SK-N-SH (cell line): ENCODE data around the gene MALRD1. TPM values are rescaled to one million over a fixed set of nuclear protein-coding genes. Genes with fewer than 3 reads are reported as not detected.

Source experiments
- CTCF ChIA-PET: fragments of 300-600, 350-600 bp; formaldehyde crosslinking; extraction: SDS; loops from one replicate; lab custom pipeline; 2021; lab: Yijun Ruan, JAX
- POLR2A ChIA-PET: fragments of 350-600 bp; sonication (Branson Sonifier 250); formaldehyde crosslinking; extraction: SDS; loops from one replicate; lab custom pipeline; 2020; ENCODE audit warnings: antibody characterized with exemption, inconsistent platforms; lab: Yijun Ruan, JAX
- DNase-seq: peaks from one replicate; pipeline ENCODE4 v3.0.0; 2012
- H2AFZ ChIP-seq: fragments of 200-600 bp; sonication (generic); 2 replicates; pipeline ENCODE4 v1.8.1; 2016; ENCODE audit warnings: antibody characterized with exemption, mild to moderate bottlenecking, low read depth
- H3F3A ChIP-seq: fragments of 200-600 bp; sonication (generic); replicated peaks from 2 replicates; pipeline ENCODE3; 2016; ENCODE audit warnings: antibody characterized with exemption, mild to moderate bottlenecking; ENCODE audit not compliant: insufficient read depth
- H3K27ac ChIP-seq, 2 experiments: fragments of 200-500 bp in 1 of 2; fragments of 200-600 bp in 1 of 2; sonication (Bioruptor generic) in 1 of 2; sonication (generic), shearing (Covaris generic) in 1 of 2; 2 replicates each; pipeline versions ENCODE4 v1.5.1 to v1.6.1; 2014 to 2016; ENCODE audit warnings: low read depth in 2 of 2, inconsistent platforms in 1 of 2, low read length in 1 of 2, mild to moderate bottlenecking in 1 of 2, mixed read lengths in 1 of 2
- H3K27me3 ChIP-seq: fragments of 200-600 bp; sonication (generic), shearing (Covaris generic); 2 replicates; pipeline ENCODE4 v1.6.1; 2016; ENCODE audit warnings: mixed run types; ENCODE audit not compliant: insufficient read depth
- H3K36me3 ChIP-seq, 2 experiments: fragments of 200-500 bp in 1 of 2; fragments of 200-600 bp in 1 of 2; sonication (Bioruptor generic) in 1 of 2; sonication (generic) in 1 of 2; replicated peaks in 1 of 2; 2 replicates each; pipeline versions ENCODE3 to v1.5.1; 2014 to 2016; ENCODE audit warnings: low read length in 1 of 2, mild to moderate bottlenecking in 1 of 2; ENCODE audit not compliant: insufficient read depth in 2 of 2, control insufficient read depth in 1 of 2
- H3K4me1 ChIP-seq, 2 experiments: fragments of 200-500 bp in 1 of 2; fragments of 200-600 bp in 1 of 2; sonication (Bioruptor generic) in 1 of 2; sonication (generic), shearing (Covaris generic) in 1 of 2; 2 replicates each; pipeline versions ENCODE4 v1.5.1 to v1.6.1; 2014 to 2016; ENCODE audit warnings: low read depth in 1 of 2, low read length in 1 of 2, mixed run types in 1 of 2; ENCODE audit not compliant: insufficient read depth in 2 of 2, control insufficient read depth in 1 of 2
- H3K4me2 ChIP-seq: fragments of 200-600 bp; sonication (generic), shearing (Covaris generic); 2 replicates; pipeline ENCODE4 v1.6.1; 2017; ENCODE audit warnings: mixed run types
- H3K4me3 ChIP-seq, 2 experiments: fragments of 200-500 bp in 1 of 2; fragments of 200-600 bp in 1 of 2; sonication (Bioruptor generic) in 1 of 2; sonication (generic), shearing (Covaris generic) in 1 of 2; 2 replicates each; pipeline versions ENCODE4 v1.5.1 to v1.8.1; 2014 to 2016; ENCODE audit warnings: low read depth in 2 of 2, inconsistent platforms in 1 of 2, low read length in 1 of 2, mild to moderate bottlenecking in 1 of 2, mixed read lengths in 1 of 2, moderate library complexity in 1 of 2
- H3K79me2 ChIP-seq: fragments of 200-600 bp; sonication (generic); 2 replicates; pipeline ENCODE4 v1.8.1; 2017; ENCODE audit warnings: mild to moderate bottlenecking; ENCODE audit not compliant: insufficient read depth
- H3K9ac ChIP-seq: fragments of 200-600 bp; sonication (generic); 2 replicates; pipeline ENCODE4 v1.6.1; 2017; ENCODE audit warnings: mixed run types
- H3K9me2 ChIP-seq: fragments of 200-600 bp; sonication (generic); 2 replicates; pipeline ENCODE4 v1.6.1; 2017; ENCODE audit warnings: mixed run types
- H3K9me3 ChIP-seq: fragments of 200-600 bp; sonication (generic); 2 replicates; pipeline ENCODE4 v1.6.1; 2017; ENCODE audit warnings: mixed run types, mild to moderate bottlenecking, moderate library complexity
- H4K20me1 ChIP-seq: fragments of 200-600 bp; sonication (generic); 2 replicates; pipeline ENCODE4 v1.6.1; 2017; ENCODE audit warnings: mild to moderate bottlenecking, mixed run types; ENCODE audit not compliant: insufficient read depth
- CHD2 ChIP-seq: fragments of 150-350 bp; IDR thresholded peaks from 2 replicates; pipeline ENCODE4 v1.6.1; 2018; ENCODE audit warnings: low read length; ENCODE audit not compliant: partially characterized antibody
- ELF1 ChIP-seq: IDR thresholded peaks from 2 replicates; pipeline ENCODE4 v1.4.0; 2012
- FOXJ3 ChIP-seq: sonication (generic); formaldehyde crosslinking; IDR thresholded peaks from 2 replicates; pipeline ENCODE4 v1.5.1; 2020; ENCODE audit warnings: mild to moderate bottlenecking, missing genetic modification reagents
- FOXM1 ChIP-seq: IDR thresholded peaks from 2 replicates; pipeline ENCODE4 v1.4.0; 2012; ENCODE audit warnings: low read depth, mild to moderate bottlenecking
- GATA2 ChIP-seq: sonication (generic); formaldehyde crosslinking; IDR thresholded peaks from 2 replicates; pipeline ENCODE4 v1.5.0; 2020; ENCODE audit warnings: mild to moderate bottlenecking, missing genetic modification reagents
- MEF2A ChIP-seq: IDR thresholded peaks from 2 replicates; pipeline ENCODE4 v1.4.0; 2012; ENCODE audit warnings: low read depth, borderline replicate concordance
- MXI1 ChIP-seq: IDR thresholded peaks from 2 replicates; pipeline ENCODE4 v1.6.1; 2012; ENCODE audit warnings: mild to moderate bottlenecking, low read depth, low read length, improper control_type of control experiment
- NFIC ChIP-seq: IDR thresholded peaks from 2 replicates; pipeline ENCODE4 v1.4.0; 2012; ENCODE audit warnings: borderline replicate concordance
- NRF1 ChIP-seq: IDR thresholded peaks from 2 replicates; pipeline ENCODE4 v1.6.1; 2012; ENCODE audit warnings: low read depth, mild to moderate bottlenecking, low read length
- POLR2AphosphoS5 ChIP-seq: IDR thresholded peaks from 2 replicates; pipeline ENCODE4 v1.6.1; 2012; ENCODE audit warnings: low read depth, low read length
- RCOR1 ChIP-seq: fragments of 150-350 bp; IDR thresholded peaks from 2 replicates; pipeline ENCODE4 v1.6.1; 2017; ENCODE audit warnings: antibody characterized with exemption, low read length
- REST ChIP-seq: IDR thresholded peaks from 2 replicates; pipeline ENCODE4 v1.6.1; 2012; ENCODE audit warnings: mild to moderate bottlenecking, low read depth, low read length, moderate library complexity
- RXRA ChIP-seq: IDR thresholded peaks from 2 replicates; pipeline ENCODE4 v1.4.0; 2012; ENCODE audit warnings: low read depth, mild to moderate bottlenecking, borderline replicate concordance
- SIN3A ChIP-seq: IDR thresholded peaks from 2 replicates; pipeline ENCODE4 v1.6.1; 2012; ENCODE audit warnings: low read depth, mild to moderate bottlenecking, low read length, moderate library complexity, borderline replicate concordance
- SMC3 ChIP-seq: IDR thresholded peaks from 2 replicates; pipeline ENCODE4 v1.6.1; 2012; ENCODE audit warnings: low read depth, low read length, improper control_type of control experiment
- TAF1 ChIP-seq: IDR thresholded peaks from 2 replicates; pipeline ENCODE4 v1.6.1; 2012; ENCODE audit warnings: low read depth, mild to moderate bottlenecking, low read length, moderate library complexity, borderline replicate concordance
- TCF12 ChIP-seq: IDR thresholded peaks from 2 replicates; pipeline ENCODE4 v1.4.0; 2012
- TEAD4 ChIP-seq: IDR thresholded peaks from 2 replicates; pipeline ENCODE4 v1.4.0; 2012; ENCODE audit warnings: mild to moderate bottlenecking, borderline replicate concordance; ENCODE audit not compliant: insufficient read depth
- YY1 ChIP-seq: IDR thresholded peaks from 2 replicates; pipeline ENCODE4 v1.4.0; 2012; ENCODE audit warnings: low read depth, mild to moderate bottlenecking
- ZBTB33 ChIP-seq: IDR thresholded peaks from 2 replicates; pipeline ENCODE4 v1.4.0; 2012; ENCODE audit warnings: low read depth, borderline replicate concordance
- WGBS: methylation state at CpG from one replicate; pipeline ENCODE4 v1.1.6; 2017; ENCODE audit warnings: low lambda C conversion rate; 5-methylcytosine and 5-hydroxymethylcytosine counted together
- polyA plus RNA-seq, 3 experiments: library from polyadenylated mRNA; depleted of rRNA; stranded (reverse); fragments of >200 nt; gene quantifications; 2 replicates each; pipeline ENCODE4 v1.2.3, GENCODE V29; 2012
- TF ChIP-seq, protein P1 (sequence below): fragments of 200-600 bp; sonication (generic); IDR thresholded peaks from 2 replicates; pipeline ENCODE4 v1.6.1; 2017; ENCODE audit warnings: antibody characterized with exemption, mild to moderate bottlenecking, moderate library complexity
- TF ChIP-seq, protein P2 (sequence below): IDR thresholded peaks from 2 replicates; pipeline ENCODE4 v1.4.0; 2012; ENCODE audit warnings: low read depth

MALRD1 gene
- polyA plus RNA-seq, 1 of the 3 experiments (the other 2 are of a cell fraction): not detected

- ChIA-PET POLR2A (no interaction called here), CTCF (no interaction called here)
- no peak overlapping the region for H3K4me2 ChIP-seq
- H3K27ac ChIP-seq: no peak overlapping the region
- no peaks in the 10 kb centered on the region for H3K27me3 ChIP-seq
- TF ChIP-seq GATA2 (CRISPR knock-in tag) (no peak), POLR2AphosphoS5 (no peak), SMC3 (no peak), RXRA (no peak), TCF12 (no peak), FOXJ3 (no peak), YY1 (no peak), MEF2A (no peak), CHD2 (no peak), MXI1 (no peak), ZBTB33 (no peak), SIN3A (no peak), TEAD4 (no peak)
- H4K20me1 ChIP-seq: no peaks in the 10 kb centered on the region
- no peak overlapping the region for H3K4me3 ChIP-seq
- H3K9me3 ChIP-seq: 0 out of 2 replicates have a peak, but pooled peaks cover 4% of the 10 kb centered on the region
- no peaks in the 10 kb centered on the region for H3F3A ChIP-seq
- H3K4me1 ChIP-seq: peaks cover 0 to 1% of the 10 kb centered on the region in 2 experiments; a peak in 1 of 4 replicates
- H3K79me2 ChIP-seq: no peaks in the 10 kb centered on the region
- H3K9ac ChIP-seq: no peak overlapping the region
- no peak for DNase-seq
- no peaks in the 10 kb centered on the region for H3K36me3 ChIP-seq
- H3K9me2 ChIP-seq: no peaks in the 10 kb centered on the region
- H2AFZ ChIP-seq: no peak overlapping the region
Observed at GRCh38 chr10:19708031-19708430, 659.4 kb downstream of the MALRD1 start.

GRCh38 chr10:19710600-19710999, 662.0 kb downstream of the MALRD1 start:
- Histone ChIP-seq H3K79me2 (no peaks in the 10 kb centered on the region), H3K4me3 (no peak overlapping the region), H3K27me3 (no peaks in the 10 kb centered on the region), H3K9ac (no peak overlapping the region), H3F3A (no peaks in the 10 kb centered on the region), H3K9me3 (0 out of 2 replicates have a peak, but pooled peaks cover 4% of the 10 kb centered on the region), H3K4me2 (no peak overlapping the region), H3K4me1 (no peaks in the 10 kb centered on the region), H3K27ac (no peak overlapping the region), H3K9me2 (no peaks in the 10 kb centered on the region), H2AFZ (no peak overlapping the region), H3K36me3 (no peaks in the 10 kb centered on the region), H4K20me1 (no peaks in the 10 kb centered on the region)
- ChIA-PET POLR2A (no interaction called here), CTCF (no interaction called here)
- TF ChIP-seq FOXJ3: no peak
- TF ChIP-seq NFIC: no peak
- no peak for TF ChIP-seq MEF2A
- no peak for TF ChIP-seq RXRA
- TF ChIP-seq, protein P1, sequence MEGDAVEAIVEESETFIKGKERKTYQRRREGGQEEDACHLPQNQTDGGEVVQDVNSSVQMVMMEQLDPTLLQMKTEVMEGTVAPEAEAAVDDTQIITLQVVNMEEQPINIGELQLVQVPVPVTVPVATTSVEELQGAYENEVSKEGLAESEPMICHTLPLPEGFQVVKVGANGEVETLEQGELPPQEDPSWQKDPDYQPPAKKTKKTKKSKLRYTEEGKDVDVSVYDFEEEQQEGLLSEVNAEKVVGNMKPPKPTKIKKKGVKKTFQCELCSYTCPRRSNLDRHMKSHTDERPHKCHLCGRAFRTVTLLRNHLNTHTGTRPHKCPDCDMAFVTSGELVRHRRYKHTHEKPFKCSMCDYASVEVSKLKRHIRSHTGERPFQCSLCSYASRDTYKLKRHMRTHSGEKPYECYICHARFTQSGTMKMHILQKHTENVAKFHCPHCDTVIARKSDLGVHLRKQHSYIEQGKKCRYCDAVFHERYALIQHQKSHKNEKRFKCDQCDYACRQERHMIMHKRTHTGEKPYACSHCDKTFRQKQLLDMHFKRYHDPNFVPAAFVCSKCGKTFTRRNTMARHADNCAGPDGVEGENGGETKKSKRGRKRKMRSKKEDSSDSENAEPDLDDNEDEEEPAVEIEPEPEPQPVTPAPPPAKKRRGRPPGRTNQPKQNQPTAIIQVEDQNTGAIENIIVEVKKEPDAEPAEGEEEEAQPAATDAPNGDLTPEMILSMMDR: no peak
- no peak for TF ChIP-seq ELF1
- no peak for TF ChIP-seq POLR2AphosphoS5
- no peak for TF ChIP-seq FOXM1
- TF ChIP-seq SIN3A: no peak
- TF ChIP-seq RCOR1: no peak
- TF ChIP-seq YY1: no peak
- no peak for TF ChIP-seq SMC3
- TF ChIP-seq, protein P2, sequence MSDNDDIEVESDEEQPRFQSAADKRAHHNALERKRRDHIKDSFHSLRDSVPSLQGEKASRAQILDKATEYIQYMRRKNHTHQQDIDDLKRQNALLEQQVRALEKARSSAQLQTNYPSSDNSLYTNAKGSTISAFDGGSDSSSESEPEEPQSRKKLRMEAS: no peak
- no peak for TF ChIP-seq REST
- TF ChIP-seq TCF12: no peak
- no peak for TF ChIP-seq GATA2 (CRISPR knock-in tag)
- TF ChIP-seq NRF1: no peak
- no peak for TF ChIP-seq TAF1
- TF ChIP-seq TEAD4: no peak
- 27% methylated on average over 3 of the region's 3 CpGs for WGBS
- DNase-seq: no peak
